NOMO-1 treated with dmso at 0.1 percent for 144 hours (cell line): ENCODE results near the gene LYAR.
"Not testable (repeated sequence)": the region's sequence is repeated elsewhere in the genome, so short reads cannot be mapped to it uniquely, and the experiment has no call there.

ENCODE experiments used
- DNase-seq: peaks from one replicate; lab custom pipeline; 2025; ENCODE audit not compliant: unreplicated experiment; lab: John Stamatoyannopoulos, UW

LYAR gene

DNA sequence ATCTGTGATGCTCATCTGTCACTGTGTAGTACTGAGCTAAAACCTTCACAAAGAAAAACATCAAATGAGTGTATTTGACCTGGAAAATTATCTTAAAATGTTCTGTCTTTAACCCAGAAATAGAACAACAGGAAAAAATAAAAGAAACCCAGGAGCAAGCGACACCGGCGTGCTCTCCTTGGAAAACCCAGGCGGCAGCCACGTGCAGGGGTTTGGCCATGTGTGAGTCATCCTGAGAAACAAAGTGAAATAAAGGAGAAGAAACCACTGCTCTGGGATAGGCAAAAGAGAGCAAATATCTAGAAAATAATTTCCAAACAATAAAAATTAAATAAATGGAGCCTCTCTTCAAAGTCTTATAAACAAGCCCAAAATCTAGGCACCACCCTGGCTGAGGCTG, 22.0 kb downstream of the LYAR start:
- DNase-seq, result no peak

DNA sequence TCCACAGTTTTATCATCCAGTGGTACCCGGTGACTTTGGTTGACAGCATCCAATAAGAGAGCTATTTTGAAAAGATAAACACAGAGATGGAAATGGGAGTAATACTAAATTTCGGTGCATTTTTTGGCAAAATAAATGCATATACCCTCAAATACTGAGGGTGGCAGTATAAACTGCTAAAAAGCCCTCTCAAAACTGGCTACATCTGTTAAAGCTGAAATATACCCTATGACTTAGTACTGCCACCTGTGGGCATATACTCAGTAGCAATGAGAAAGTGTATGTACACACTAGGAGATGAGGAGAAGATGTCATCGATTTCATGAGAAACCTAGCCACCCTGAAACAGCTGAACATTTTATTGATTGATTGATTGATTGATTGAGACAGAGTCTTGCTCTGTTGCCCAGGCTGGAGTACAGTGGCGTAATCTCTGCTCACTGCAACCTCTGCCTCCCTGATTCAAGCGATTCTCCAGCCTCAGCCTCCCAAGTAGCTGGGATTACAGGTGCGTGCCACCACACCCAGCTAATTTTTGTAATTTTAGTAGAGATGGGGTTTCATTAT, 29.7 kb downstream of the LYAR start:
- peak; percentile 29 for DNase-seq

DNA sequence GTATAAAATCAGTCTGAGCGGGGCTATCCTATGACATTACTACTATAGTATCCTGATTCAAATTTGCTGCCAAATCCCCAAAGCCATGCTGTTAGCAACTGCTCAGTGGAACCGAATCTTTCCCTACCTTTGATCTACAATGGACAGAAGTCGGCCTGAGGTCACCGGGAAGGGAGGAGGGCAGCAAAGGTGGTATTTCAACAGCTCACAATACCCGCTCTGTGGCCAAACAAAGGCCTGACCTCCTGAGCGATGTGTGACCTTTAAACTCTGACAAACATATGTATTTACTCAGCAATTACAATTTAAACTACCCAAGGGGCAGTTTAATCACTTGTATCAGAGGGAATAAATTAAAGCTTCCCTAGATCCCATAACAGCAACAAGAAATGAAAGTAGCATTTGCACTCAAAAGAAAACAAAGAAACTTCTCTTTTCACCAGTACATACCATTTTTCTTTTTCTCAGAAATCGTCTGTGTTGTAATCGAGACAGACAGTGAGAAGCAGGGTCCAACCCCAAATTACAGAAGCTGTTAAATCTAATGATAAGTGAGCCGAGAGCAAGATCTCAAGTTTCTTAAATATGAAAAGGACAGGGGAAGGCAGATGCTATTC, 30.4 kb downstream of the LYAR start:
- DNase-seq, result no peak

DNA sequence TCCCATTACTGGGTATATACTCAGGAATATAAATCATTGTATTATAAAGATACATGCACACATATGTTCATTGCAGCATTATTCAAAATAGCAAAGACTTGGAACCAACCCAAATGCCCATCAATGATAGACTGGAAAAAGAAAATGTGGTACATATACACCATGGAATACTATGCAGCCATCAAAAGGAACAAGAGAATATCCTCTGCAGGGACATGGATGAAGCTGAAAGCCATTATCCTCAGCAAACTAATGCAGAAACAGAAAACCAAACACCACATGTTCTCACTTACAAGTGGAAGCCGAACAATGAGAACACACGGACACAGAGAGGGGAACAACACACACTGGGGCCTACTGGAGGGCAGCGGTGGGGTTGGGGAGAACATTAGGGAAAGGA, 32.2 kb downstream of the LYAR start:
- DNase-seq, result not testable (repeated sequence)

DNA sequence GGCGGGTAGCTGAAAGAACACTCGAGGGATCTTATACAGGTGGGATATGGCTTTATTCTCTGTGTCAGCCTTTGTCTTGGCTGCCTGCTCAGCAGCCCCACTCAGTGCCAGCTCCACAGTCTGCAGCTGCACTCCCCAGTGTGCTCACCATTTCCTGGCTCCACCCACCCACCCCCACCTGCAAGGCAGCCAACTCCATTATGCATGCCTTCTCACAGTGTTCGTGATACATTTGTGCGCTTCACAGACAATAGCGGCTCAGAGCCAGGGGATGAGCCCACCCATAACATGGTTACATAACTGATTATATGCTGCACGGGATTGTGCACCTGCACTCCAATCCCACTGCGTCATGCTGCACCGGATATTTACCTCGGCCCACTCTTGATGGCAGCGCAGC, 33.2 kb downstream of the LYAR start:
- DNase-seq, result no peak

DNA sequence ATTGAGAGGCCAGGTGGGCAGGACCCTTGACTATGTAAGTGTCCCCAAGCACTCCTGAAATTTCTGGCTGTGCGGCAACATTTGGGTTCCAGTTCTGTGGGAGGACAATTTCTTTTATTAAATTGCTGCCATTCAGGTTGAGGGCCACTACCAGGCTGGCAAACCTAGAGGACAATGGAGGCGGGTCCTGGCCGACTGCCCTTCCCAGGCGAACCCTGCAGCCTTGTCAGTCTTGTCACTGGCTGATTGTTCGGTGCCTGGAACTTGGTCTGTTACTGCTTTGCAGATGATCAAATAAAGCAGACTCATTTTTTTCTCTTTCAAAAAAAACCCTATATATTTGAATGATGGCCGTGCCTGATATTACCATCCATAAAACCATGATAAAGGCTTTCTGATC, 35.3 kb downstream of the LYAR start:
- no peak for DNase-seq

DNA sequence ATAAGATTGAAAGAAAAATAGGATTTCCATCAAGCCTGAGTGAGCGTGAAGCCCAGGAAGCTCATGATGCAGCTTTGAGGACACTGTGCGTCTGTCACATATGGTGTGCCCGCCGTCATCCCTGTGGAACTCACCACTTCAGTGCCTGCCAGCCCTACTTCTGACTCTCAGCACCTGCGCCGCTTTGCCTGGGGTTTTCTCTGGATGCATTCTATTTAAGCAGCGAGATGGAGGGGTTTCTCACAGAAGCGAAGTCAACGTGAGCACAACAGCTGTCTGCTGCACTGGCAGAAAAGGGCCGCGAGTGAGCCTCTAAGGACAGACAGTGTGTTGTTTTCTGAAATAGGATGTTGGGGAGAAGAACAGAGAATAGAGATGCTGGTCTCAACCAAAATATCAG, 35.8 kb downstream of the LYAR start:
- DNase-seq, result no peak

DNA sequence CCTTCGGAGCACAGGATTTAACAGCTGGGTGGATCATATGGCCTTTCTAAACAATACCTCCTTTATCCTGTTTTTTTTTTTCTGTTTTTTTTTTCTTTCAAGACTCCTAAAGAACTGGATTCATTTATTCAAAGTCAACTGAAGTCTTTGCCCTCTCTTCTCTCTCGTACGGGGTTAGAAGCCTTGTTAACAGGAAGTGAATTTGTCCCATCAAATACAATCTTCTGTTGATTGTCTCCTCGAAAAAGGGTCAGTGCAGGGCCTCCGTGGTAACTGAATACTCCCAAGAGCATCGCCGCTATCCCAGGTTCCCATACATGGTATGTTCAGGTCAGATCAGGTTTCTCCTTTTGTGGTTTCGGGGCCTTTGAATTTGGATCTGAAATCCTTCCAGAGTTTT, 40.1 kb downstream of the LYAR start:
- DNase-seq, result no peak

DNA sequence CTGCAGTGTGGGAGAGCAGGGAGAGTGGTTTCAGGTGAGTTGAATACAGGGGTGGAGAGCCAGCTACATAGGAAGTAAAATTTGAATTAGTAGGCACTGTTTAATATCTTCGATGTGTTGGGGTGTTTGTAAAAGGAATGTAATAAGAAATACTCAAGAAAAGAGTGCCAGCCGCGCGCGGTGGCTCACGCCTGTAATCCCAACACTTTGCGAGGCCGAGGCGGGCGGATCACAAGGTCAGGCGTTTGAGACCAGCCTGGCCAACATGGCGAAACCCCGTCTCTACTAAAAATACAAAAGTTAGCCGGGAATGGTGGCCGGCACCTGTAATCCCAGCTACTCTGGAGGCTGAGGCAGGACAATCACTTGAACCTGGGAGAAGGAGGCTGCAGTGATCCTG, 40.6 kb downstream of the LYAR start:
- DNase-seq, result not testable (repeated sequence)

DNA sequence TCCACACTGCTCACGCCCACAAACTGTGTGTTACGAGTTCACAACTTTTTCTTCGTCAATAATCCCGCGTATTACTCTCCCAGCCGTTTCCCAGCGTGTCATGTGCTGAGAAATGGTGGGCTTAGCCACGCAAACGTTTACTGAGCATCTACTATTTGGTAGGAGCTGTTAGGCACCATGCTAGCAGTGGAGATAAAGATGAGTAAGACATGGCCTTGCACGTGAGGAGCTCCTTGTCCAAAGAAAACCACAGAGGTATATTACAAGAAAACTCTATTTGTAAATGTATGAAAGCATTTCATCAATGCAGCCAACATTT, 41.1 kb downstream of the LYAR start:
- DNase-seq, result no peak

DNA sequence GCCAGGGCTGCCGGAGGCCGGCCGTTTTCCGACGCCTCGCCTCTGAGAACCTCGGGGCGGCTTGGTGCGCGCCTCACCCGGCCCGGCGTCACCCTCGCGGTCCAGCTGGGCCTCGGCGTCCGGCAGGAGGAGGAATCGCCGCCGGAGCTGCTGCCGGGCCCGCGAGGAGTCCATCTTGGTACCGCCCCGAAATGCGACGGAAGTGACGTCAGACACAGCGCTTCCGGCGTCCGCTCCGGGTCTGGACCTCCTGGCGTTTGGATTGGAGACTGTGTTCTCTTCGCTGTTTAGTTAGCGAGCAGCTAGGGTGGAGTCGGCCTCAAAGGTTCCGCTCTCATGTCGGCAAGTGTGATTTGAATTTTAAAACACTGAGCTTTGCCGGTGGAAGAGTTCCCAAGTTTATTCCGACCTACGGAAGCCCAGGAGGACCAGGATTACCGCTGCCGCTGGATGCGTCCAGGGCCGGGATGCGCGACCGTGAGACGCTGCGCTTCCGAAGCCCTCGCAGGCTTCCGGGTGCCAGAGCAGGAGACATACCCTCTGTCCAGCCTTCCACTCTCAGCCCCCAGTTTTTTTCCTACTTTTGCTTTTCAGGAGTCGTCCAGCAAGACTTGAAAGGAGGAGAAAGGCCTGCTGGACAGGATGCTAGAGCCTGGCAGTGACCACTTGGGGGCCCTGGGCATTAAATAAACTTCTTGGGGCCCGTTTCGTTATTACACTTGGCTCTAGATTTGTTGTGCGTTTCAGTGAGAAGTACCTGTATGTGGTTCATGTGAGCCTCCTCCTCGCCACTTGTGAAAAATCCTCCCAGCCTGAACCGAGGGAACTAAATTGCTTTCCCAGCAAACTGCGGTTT, 41.7 kb downstream of the LYAR start, which contains the start of gene TMEM128:
TSS of gene TMEM128 (minus strand) at position 195 of the 856 bp plus-strand sequence. CDS start at position 174, 21 bp downstream.
- peak; percentile 86 for DNase-seq

DNA sequence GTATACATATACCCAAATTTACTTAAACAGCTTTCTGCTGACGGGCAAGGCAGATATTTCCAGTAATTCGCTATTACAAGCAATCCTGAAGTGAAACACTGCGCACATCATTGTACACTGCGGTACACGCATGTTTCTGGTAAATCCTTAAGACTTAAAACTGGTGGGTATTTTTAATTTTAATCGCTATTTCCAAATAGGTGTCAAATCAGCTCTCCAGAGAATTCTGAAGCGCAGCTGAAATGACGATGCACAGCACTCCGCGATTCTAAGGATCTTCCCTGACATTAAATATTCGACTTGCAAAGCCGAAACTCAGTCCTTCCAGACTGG, 42.3 kb downstream of the LYAR start:
- DNase-seq, result no peak

DNA sequence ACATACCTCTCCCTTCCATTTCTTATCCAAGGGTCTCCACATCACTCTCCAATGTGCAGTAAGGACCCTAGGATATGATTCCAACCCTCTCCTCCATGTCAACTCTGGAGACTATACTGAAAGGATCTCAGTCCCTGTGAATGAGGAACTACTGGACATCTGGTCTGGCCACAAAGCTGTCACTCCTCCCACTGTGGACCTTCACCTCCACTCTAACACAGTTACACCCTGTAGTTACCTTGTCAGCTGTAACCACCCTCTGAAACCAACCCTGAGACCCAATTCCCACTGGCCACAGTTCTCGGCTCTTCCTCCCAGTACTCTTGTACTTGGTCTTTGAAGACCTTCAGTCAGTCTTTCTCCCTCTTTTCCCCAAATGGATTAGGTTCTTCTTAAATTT, 44.8 kb downstream of the LYAR start:
- no peak for DNase-seq

DNA sequence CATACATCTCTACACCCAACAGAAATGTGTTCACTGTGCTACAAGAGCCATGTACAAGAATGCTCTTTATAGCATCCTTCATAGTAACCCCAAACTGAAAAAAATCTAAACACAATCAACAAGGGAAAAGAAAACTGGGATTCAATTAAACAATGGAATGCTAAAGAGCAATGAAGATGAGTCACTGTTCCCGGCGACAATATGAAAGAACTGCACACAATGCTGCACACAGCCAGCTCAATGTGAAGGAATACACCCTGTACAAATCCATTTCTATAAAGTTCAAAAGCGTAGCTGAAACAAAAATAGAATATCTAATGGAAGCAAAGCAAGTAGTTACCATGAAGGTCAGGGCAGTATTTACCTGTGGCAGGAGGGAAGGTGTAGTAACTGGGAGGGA, 50.4 kb downstream of the LYAR start:
- DNase-seq, result not testable (repeated sequence)

DNA sequence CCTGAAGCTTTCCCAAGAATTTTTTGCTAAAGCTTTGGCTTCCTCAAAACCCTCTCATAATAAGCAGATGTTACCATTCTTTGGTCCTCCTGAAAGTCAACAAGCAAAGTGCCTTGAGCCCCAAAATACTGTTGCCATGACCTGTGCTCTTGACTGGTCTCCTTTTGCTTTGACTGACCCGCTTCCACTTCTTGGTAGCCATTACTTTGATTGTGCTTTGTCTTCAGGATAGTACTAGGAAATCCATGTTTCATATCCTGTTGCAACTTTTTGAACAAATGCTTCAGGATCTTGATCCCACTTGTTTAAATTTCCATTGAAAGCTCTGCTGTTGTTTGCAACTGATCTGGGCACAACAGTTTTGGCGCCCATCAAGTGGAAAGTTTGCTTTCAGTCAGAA, 56.3 kb downstream of the LYAR start:
- DNase-seq, result no peak

DNA sequence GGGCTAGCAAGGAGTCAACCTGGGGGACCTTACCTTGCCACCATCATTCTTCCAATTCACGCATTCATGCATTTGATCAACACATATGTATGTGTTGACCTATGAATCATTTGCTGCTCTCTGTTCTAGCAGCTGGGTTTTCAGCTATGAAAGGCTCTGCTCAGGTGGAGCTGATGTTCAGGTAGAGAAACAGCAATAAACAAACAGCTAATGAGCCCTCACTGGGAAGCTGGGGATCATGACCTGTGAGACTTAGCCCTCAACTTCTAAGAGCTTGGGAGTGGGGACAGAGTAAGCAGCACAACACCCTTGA, 61.6 kb downstream of the LYAR start:
- no peak for DNase-seq

DNA sequence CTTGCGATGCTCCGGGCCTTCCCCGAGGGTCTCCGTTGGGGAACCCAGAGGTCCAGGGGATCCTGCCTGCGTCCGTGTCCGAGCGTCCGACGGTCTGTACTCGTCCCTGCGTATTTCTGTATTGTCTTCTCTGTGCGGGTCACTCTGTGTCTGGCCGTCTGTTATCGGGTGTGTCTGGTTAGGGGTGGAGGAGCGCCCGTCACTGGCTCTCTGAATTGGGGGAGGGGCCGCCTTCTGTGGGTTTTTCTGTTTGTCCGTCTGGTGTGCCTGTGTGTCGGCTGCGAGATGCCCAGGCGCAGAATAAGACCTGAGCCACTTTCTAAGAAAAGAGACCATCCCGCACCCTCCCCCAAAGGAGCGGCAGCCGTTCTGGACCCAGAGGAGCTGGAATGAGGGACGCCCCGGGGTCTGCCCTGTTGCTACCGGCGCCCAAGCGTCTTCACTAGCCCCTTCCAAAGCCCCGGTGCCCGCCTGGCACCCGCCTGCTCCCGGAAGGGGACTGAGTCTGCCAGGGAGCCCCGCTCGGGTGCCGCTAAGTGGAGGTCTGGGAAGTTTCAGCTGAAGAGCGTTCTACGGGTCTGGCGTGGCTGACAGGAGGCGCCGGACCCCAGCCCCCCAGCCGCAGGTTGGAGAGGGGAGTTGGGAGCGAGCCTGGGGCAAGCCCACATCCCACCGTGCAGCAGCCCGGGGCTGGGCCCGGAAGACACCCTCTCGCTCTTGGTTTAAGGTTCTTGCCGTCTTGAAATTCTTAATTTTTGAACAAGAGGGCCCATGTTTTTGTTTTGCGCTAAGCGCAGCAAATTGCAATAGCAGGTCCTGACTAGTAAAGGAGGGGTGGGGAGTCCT, 62.2 kb downstream of the LYAR start:
- no peak for DNase-seq

DNA sequence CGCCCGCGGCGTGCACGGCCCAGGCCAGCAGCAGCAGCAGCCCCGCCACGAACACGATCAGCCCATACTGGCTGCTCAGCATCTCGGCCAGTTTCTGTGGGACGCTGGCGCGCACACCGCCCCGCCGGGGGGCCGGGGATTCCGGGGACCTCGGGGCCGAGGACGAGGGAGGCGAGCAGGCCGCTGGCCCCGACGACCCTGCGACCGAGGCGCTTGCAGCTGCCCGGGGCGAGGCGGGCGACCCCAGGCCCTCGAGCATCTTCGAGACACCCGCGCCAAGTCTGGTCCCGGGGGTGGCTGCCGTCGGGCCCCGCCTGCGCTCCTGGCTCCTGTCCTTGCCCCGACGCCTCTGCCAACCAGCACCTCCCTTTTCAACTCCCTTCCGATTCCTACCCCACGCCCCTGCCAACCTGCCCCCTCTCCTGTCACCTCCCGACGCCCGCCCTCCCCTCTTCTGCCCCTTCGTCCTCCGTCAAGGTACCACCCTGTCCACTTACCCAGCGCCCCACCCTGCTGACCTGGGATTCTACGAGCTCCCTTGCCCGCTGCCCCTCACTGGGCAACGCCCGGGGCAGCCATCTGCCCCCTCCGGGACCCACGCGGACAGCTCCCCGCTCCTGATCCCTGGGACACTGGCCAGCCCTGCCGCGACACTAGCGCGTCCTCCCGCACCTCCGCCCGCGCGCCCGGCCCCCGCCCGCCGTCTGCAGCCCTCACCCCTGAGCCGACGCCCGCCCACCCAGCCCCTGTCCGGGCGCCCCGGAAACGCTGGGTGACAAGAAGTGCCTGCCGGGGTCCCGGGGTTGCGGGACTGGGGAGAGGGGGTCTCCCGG, 63.1 kb downstream of the LYAR start, which contains the start of gene OTOP1:
TSS of gene OTOP1 (minus strand) at position 324 of the 833 bp plus-strand sequence. CDS start at position 259, 65 bp downstream.
- DNase-seq, result no peak

DNA sequence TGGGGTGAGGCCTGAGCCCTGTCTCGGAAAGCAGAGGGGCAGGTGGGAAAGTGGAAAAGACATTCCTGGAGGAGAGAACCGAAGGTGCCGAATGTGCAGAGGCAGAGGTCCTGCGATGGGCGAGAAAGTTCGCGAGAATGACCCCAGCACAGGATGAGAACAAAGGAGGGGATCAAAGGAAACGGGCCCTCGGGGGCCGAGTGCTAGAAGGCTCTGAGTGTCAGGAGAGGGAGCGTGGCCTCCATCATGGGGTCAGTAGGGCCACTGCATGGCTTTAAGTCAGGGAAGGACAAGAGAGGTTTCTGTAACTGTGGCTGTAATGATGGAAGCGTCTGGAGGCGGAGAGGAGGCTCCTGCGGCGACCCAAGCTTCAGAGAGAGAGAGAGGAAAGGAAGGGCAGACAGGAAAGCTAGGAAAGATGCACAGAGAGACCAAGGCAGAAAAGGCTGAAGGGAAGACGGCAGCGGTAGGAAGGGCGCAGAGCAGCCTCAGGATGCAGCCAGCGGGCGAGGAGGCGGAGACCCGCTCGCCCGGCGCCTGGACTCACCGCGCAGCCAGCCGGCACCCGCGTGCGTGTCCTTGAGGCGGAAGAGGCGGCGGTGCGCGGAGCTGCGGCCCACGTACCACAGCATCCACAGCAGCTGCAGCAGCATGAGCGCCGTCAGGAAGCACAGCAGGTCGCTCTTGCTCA, 63.9 kb downstream of the LYAR start:
- DNase-seq, result no peak
